Measurements from ENCODE around the gene SMO.

SMO gene

DNA sequence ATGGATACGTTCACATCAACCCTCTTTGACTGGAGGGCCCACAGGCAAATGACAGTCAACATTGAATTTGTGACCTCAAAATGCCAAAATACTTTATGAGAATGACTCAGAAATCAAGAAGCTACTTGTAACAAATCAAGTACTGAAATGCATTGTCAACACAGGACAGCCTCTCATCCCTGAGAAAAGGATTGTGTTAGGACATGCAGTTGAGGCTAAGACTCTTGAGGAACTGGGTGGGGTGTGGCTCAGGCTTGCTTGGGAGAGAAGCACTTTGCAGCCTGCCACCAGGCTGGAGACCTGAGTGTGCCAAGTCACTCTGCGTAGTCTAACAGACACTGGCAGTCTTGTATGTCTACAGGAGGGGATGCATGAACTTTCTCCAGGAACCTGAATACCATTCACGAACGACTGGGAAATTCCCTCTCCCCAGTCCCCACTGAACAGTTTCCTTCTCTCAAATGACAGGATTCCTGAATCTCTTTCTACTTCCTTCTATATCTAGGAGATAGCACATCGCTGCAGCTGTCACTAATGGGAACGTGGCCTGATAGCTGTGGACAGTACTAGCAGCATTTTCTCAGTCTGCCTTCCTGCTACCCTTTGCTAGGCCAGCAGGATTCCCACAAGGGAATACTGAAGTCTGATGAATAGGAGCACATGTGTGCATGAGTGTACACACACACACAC is 3.3 kb upstream of the SMO start:
- TF ChIP-seq CTCF (IDR thresholded peaks at IDR 0.05; ENCODE audit: control extremely low read depth, extremely low read depth, low read depth, missing control alignments), result no peak
- DNase-seq (ENCODE audit: extremely low spot score), result no peak
- CTCF ChIA-PET, result interaction anchor here (1.4 kb wide), 1 partner anchor 13 kb away, joined by 5 read pairs; no protein-coding TSS in a partner anchor
- POLR2A ChIA-PET, result no interaction called here

DNA sequence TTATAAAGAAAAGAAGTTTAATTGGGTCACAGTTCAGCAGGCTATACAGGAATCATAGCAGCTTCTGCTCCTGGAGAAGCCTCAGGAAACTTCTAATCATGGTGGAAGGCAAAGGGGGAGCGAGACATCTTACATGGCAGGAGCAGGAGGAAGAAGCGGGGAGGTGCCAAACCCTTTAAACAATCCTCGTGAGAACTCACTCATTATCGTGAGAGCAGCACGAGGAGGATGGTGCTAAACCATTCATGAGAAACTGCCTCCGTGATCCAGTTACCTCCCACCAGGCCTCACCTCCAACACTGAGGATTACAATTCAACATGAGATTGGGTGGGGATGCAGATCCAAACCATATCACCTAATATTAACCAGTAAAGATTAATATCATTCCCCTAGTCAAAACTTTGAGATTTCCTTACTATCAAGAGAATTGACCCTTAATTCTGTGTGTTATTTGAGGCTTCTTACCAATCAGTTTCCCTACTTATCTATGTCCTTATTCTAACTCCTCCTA is 1.6 kb upstream of the SMO start:
- no peak for TF ChIP-seq CTCF (IDR thresholded peaks at IDR 0.05; ENCODE audit: control extremely low read depth, extremely low read depth, low read depth, missing control alignments)
- ChIA-PET CTCF (no interaction called here), POLR2A (no interaction called here)
- DNase-seq (ENCODE audit: extremely low spot score), result no peak

- ChIA-PET CTCF (interaction anchor here (1.1 to 2.0 kb wide), 3 partner anchors 18 to 23 kb away, joined by 3 to 5 read pairs (median 4); no protein-coding TSS in a partner anchor), POLR2A (no interaction called here)
- TF ChIP-seq CTCF (IDR thresholded peaks at IDR 0.05; ENCODE audit: control extremely low read depth, extremely low read depth, low read depth, missing control alignments), result no peak
- DNase-seq (ENCODE audit: extremely low spot score), result no peak
Measured at GRCh38 chr7:129187681-129188371, 607 bp upstream of the SMO start.

GRCh38 chr7:129188892-129189660 is 643 bp downstream of the SMO start:
- DNase-seq (ENCODE audit: extremely low spot score), result peak; percentile 53

DNA sequence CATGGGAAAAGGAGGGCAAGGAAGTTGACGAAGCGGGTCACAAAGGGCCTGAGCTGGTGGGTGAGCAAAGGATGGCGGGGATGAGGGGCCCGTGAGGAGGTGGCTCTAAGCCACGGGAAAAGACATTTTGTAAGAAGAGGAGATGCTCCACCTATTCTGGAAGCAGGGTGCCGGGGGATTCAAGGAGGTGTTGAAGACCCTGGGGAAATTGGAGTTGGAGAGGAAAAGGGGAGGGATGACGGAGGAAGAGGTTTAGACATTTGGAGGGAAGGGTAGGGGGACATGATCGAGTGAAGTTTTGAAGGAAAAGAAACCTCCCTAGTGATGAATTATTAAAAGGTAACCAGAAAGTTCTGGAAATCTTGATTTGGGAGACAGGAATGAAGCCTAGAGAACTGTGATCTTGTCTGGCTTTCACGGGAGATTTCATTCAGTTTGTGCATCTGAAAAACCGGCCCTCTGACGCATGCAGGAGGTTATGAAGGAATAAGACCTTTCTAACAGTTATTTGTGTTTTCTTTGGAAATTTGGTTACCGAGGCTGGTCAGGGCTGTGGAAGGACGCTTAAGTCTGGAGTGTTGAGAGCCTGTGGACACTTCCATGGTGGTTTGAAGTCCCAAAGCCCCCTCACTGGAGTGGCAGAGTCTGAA is 1.4 kb downstream of the SMO start:
- ChIA-PET CTCF (interaction anchor here (1.5 to 2.2 kb wide), 3 partner anchors 9 to 98 kb away, joined by 4 to 8 read pairs (median 4); no protein-coding TSS in a partner anchor), POLR2A (no interaction called here)

More at GRCh38 chr7:129188892-129189660, 643 bp downstream of the SMO start:
- TF ChIP-seq CTCF (IDR thresholded peaks at IDR 0.05; ENCODE audit: control extremely low read depth, extremely low read depth, low read depth, missing control alignments), result no peak
- CTCF ChIA-PET, result interaction anchor here (1.1 to 2.2 kb wide), 4 partner anchors 20 to 97 kb away, joined by 3 to 8 read pairs (median 4); no protein-coding TSS in a partner anchor
- POLR2A ChIA-PET, result interaction anchor here (0.6 kb wide), 1 partner anchor 27 kb away, joined by 3 read pairs; no protein-coding TSS in a partner anchor

More for the DNA sequence above, 1.4 kb downstream of the SMO start:
- no peak for TF ChIP-seq CTCF (IDR thresholded peaks at IDR 0.05; ENCODE audit: control extremely low read depth, extremely low read depth, low read depth, missing control alignments)
- DNase-seq (ENCODE audit: extremely low spot score), result no peak

Data from GM10248 (cell line).